MCF 10A (cell line): ENCODE measurements around the gene BMI1. TPM values are rescaled to one million over a fixed set of nuclear protein-coding genes. Genes with fewer than 3 reads are reported as not detected.
A peak's percentile ranks its signal among the peaks of the same experiment; 100 is the strongest.

ENCODE experiments used
- BruUV-seq: library from RNA; stranded (reverse); fragments of 400-500 nt; replicated peaks from 2 replicates; lab custom pipeline; 2021; lab: Mats Ljungman, UMichigan
- CTCF ChIA-PET: fragments of 300-600 bp; sonication (Branson Sonifier 250); formaldehyde crosslinking; extraction: SDS; loops from one replicate; lab custom pipeline; 2021; ENCODE audit warnings: antibody characterized with exemption, inconsistent platforms; lab: Yijun Ruan, JAX
- POLR2A ChIA-PET: fragments of 300-600, 350-650 bp; sonication (Branson Sonifier 250); formaldehyde crosslinking; extraction: SDS; loops from one replicate; lab custom pipeline; 2020; ENCODE audit warnings: antibody characterized with exemption, inconsistent platforms; lab: Yijun Ruan, JAX
- DNase-seq: peaks from one replicate; pipeline ENCODE4 v3.0.0-alpha.2; 2018; ENCODE audit not compliant: unreplicated experiment
- H3K27ac Mint-ChIP-seq: one replicate; pipeline ENCODE4 v1.8.0; 2022; ENCODE audit warnings: mild to moderate bottlenecking, low read depth, mixed read lengths; ENCODE audit not compliant: unreplicated experiment
- H3K27me3 Mint-ChIP-seq: one replicate; pipeline ENCODE4 v1.8.0; 2022; ENCODE audit warnings: mixed read lengths; ENCODE audit not compliant: insufficient read depth, unreplicated experiment
- H3K36me3 Mint-ChIP-seq: one replicate; pipeline ENCODE4 v1.8.0; 2022; ENCODE audit warnings: mild to moderate bottlenecking, moderate library complexity, mixed read lengths; ENCODE audit not compliant: insufficient read depth, unreplicated experiment
- H3K4me1 Mint-ChIP-seq: one replicate; pipeline ENCODE4 v1.8.0; 2022; ENCODE audit warnings: mixed read lengths; ENCODE audit not compliant: insufficient read depth, unreplicated experiment
- H3K4me3 Mint-ChIP-seq: one replicate; pipeline ENCODE4 v1.8.0; 2022; ENCODE audit warnings: mild to moderate bottlenecking, moderate library complexity, mixed read lengths; ENCODE audit not compliant: unreplicated experiment
- H3K9me3 Mint-ChIP-seq: one replicate; pipeline ENCODE4 v1.8.0; 2022; ENCODE audit warnings: mixed read lengths; ENCODE audit not compliant: unreplicated experiment
- intact Hi-C: fragments of 100-400 bp; cut with micrococcal nuclease; formaldehyde crosslinking; loops from 2 replicates; pipeline ENCODE4 v1.14.1; 2022
- total RNA-seq: library from RNA; stranded (reverse); gene quantifications from 2 replicates; pipeline ENCODE4 v1.2.3, GENCODE V29; 2022
- TF ChIP-seq, protein P1 (sequence below): fragments of 200-600 bp; IDR thresholded peaks from one replicate; pipeline ENCODE4 v1.8.0; 2022; ENCODE audit warnings: antibody characterized with exemption, mild to moderate bottlenecking; ENCODE audit not compliant: unreplicated experiment

The BMI1 gene
- total RNA-seq, 1 experiment from 2014 or later = 78.0 TPM

DNA sequence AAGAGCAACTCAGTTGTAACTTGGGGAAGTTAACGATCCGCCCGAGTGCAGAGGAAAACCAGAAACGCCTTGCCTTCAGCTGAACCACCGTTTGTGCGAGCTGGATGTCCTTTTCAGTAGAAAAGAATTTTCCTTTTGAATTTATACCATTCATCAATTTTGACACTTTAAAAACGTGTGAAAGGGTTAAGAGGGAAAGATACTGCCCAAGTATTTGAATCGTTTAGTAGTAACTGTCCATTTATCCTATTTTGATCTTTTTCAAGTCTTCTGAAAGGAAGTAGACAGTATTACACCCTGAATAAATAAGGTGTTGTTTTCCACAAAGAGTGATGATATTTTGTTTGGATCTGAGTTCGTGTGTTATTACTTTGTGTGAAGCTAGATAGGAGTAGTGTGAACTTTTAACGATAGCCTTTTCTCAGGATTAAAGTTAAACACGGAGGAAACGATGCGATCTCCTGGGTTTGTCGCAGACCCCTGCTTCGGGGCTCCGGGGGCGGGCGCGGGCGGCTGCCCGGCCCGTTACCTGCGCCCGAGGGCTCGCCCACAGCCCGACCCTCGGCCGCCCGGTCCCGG lies 830 bp upstream of the BMI1 start:
- TF ChIP-seq, protein P1, sequence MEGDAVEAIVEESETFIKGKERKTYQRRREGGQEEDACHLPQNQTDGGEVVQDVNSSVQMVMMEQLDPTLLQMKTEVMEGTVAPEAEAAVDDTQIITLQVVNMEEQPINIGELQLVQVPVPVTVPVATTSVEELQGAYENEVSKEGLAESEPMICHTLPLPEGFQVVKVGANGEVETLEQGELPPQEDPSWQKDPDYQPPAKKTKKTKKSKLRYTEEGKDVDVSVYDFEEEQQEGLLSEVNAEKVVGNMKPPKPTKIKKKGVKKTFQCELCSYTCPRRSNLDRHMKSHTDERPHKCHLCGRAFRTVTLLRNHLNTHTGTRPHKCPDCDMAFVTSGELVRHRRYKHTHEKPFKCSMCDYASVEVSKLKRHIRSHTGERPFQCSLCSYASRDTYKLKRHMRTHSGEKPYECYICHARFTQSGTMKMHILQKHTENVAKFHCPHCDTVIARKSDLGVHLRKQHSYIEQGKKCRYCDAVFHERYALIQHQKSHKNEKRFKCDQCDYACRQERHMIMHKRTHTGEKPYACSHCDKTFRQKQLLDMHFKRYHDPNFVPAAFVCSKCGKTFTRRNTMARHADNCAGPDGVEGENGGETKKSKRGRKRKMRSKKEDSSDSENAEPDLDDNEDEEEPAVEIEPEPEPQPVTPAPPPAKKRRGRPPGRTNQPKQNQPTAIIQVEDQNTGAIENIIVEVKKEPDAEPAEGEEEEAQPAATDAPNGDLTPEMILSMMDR = no peak
- H3K4me1 Mint-ChIP-seq = peaks cover 31% of the 10 kb centered on the region
- peaks cover 11% of the 10 kb centered on the region for H3K27me3 Mint-ChIP-seq
- BruUV-seq = no TSS peak
- H3K27ac Mint-ChIP-seq = peak overlapping the region; percentile 93
- H3K4me3 Mint-ChIP-seq = peak overlapping the region; percentile 82
- no peaks in the 10 kb centered on the region for H3K9me3 Mint-ChIP-seq
- intact Hi-C loops = loop anchor here (5.0 to 10.0 kb wide), 3 partner anchors 107 to 395 kb away; partner anchors contain the start of gene PIP4K2A
- DNase-seq = peak; percentile 17
- ChIA-PET POLR2A (interaction anchor here (0.7 to 8.0 kb wide), 8 partner anchors 9 to 823 kb away, joined by 3 to 239 read pairs (median 4); partner anchors contain the start of gene DNAJC1), CTCF (interaction anchor here (0.6 to 1.4 kb wide), 3 partner anchors 21 to 329 kb away, joined by 3 to 5 read pairs (median 3); no protein-coding TSS in a partner anchor)
- peaks cover 4% of the 10 kb centered on the region for H3K36me3 Mint-ChIP-seq

DNA sequence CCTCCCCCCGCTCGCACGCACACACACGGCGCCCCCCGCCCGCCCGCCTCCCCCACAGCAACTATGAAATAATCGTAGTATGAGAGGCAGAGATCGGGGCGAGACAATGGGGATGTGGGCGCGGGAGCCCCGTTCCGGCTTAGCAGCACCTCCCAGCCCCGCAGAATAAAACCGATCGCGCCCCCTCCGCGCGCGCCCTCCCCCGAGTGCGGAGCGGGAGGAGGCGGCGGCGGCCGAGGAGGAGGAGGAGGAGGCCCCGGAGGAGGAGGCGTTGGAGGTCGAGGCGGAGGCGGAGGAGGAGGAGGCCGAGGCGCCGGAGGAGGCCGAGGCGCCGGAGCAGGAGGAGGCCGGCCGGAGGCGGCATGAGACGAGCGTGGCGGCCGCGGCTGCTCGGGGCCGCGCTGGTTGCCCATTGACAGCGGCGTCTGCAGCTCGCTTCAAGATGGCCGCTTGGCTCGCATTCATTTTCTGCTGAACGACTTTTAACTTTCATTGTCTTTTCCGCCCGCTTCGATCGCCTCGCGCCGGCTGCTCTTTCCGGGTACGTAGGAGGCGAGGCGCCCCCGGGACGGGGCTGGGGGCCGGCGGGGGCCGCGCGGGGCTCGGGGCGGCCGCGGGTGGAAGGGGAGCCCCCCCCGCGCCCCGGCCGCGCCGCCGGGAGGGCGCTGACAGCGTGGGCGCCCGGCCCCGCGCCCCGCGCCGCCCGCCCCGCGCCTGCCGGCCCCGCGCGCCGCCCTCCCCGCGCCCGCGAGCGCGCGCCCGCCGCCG lies 441 bp downstream of the BMI1 start:
- peaks cover 11% of the 10 kb centered on the region for H3K27me3 Mint-ChIP-seq
- TF ChIP-seq, protein P1 = no peak
- peaks cover 6% of the 10 kb centered on the region for H3K36me3 Mint-ChIP-seq
- POLR2A ChIA-PET = interaction anchor here (0.7 to 7.3 kb wide), 8 partner anchors 10 to 825 kb away, joined by 3 to 47 read pairs (median 6); partner anchors contain the start of genes DNAJC1 and SKIDA1
- H3K4me3 Mint-ChIP-seq = peak overlapping the region; percentile 82
- intact Hi-C loops = loop anchor here (1.0 to 10.0 kb wide), 3 partner anchors 92 to 393 kb away; partner anchors contain the start of gene PIP4K2A
- peaks cover 35% of the 10 kb centered on the region for H3K4me1 Mint-ChIP-seq
- BruUV-seq = no TSS peak
- no peaks in the 10 kb centered on the region for H3K9me3 Mint-ChIP-seq
- peak overlapping the region; percentile 84 for H3K27ac Mint-ChIP-seq
- CTCF ChIA-PET = no interaction called here
- DNase-seq = peak; percentile 66

DNA sequence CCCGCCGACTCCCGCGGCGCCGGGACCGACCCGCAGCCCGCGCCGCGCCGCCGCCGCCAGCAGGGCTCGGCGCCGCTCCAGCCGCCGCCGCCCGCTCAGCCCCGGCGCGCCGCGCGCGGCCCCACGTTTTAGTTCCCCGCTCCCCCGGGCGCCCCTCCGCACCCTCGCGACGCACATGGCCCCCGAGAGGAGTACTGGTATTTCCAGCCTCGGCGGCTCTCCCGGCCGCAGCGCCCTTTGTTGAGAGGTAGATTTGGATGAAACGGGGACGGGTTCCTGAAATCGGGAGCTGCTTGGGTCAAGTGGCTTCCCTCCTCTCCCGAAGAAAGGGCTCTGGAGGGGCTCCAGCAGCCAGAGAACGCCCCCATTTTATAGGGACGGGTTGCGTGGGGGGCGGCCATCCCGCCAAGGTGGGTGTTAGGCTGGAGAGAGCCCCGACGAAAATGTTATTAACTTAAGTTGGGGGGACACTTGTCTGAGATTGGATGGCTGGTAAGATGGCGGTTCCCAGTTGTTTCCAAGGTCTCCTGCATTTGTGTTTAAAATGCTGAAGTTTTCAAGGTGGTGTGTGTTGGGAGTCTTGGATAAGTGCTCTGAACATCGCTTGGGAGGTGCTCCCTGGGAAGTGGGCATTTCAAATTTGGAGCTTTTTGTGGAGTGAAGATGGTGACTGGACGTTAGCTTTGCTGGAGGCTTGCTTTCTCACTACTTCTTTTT lies 1.2 kb downstream of the BMI1 start:
- peak; percentile 25 for DNase-seq
- CTCF ChIA-PET = interaction anchor here (0.6 to 0.7 kb wide), 3 partner anchors 16 to 657 kb away, joined by 3 to 4 read pairs (median 3); no protein-coding TSS in a partner anchor
- POLR2A ChIA-PET = interaction anchor here (0.6 to 7.3 kb wide), 15 partner anchors 7 to 826 kb away, joined by 3 to 47 read pairs (median 4); partner anchors contain the start of genes DNAJC1 and SKIDA1
- H3K4me1 Mint-ChIP-seq = peaks cover 40% of the 10 kb centered on the region
- BruUV-seq = no TSS peak
- no peaks in the 10 kb centered on the region for H3K9me3 Mint-ChIP-seq
- peaks cover 14% of the 10 kb centered on the region for H3K36me3 Mint-ChIP-seq
- H3K27ac Mint-ChIP-seq = peak overlapping the region; percentile 84
- intact Hi-C loops = loop anchor here (1.0 to 10.0 kb wide), 3 partner anchors 93 to 393 kb away; partner anchors contain the start of gene PIP4K2A
- TF ChIP-seq, protein P1 = no peak
- H3K4me3 Mint-ChIP-seq = peak overlapping the region; percentile 82
- peaks cover 11% of the 10 kb centered on the region for H3K27me3 Mint-ChIP-seq
